ENCODE measurements around the gene CSRNP3.

DNA sequence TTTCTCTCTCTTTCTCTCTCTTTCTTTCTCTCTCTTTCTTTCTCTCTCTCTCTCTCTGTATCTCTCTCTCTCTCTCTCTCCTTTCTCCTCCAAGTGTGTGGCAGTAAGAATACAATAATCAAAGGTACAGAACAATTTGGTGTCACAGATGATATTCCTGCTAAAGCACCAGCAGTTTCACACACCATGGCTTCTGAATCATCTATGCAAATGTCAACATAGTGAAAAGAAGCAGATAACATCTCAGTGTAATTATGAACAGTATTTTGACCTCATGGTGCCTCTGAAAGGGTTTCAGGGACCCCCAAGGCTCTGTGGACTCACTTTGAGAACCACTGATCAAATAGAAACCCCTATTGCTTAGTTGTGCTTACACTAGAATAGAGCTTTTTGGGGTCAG is 38.5 kb upstream of the CSRNP3 start:
- TF ChIP-seq, protein P1, sequence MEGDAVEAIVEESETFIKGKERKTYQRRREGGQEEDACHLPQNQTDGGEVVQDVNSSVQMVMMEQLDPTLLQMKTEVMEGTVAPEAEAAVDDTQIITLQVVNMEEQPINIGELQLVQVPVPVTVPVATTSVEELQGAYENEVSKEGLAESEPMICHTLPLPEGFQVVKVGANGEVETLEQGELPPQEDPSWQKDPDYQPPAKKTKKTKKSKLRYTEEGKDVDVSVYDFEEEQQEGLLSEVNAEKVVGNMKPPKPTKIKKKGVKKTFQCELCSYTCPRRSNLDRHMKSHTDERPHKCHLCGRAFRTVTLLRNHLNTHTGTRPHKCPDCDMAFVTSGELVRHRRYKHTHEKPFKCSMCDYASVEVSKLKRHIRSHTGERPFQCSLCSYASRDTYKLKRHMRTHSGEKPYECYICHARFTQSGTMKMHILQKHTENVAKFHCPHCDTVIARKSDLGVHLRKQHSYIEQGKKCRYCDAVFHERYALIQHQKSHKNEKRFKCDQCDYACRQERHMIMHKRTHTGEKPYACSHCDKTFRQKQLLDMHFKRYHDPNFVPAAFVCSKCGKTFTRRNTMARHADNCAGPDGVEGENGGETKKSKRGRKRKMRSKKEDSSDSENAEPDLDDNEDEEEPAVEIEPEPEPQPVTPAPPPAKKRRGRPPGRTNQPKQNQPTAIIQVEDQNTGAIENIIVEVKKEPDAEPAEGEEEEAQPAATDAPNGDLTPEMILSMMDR (conservative IDR thresholded peaks at IDR 0.05; ENCODE audit: low read length) = no peak
- no peak for TF ChIP-seq EZH2phosphoT487 (IDR thresholded peaks at IDR 0.05; ENCODE audit: borderline replicate concordance)

All from Loucy (cell line).